Right renal pelvis (tissue), 4 donors: ENCODE data around the gene PDXDC1. TPM values are rescaled to one million over a fixed set of nuclear protein-coding genes. Genes with fewer than 3 reads are reported as not detected.
A peak's percentile ranks its signal among the peaks of the same experiment; 100 is the strongest.
"Not testable (repeated sequence)": the region's sequence is repeated elsewhere in the genome, so short reads cannot be mapped to it uniquely, and the experiment has no call there.

Source experiments
- DNase-seq, 4 donors: peaks; one replicate each; pipeline ENCODE4 v3.0.0-alpha.2; 2013; ENCODE audit warnings: low read depth in 4 of 4, low spot score in 3 of 4, missing footprints in 1 of 4
- polyA plus RNA-seq, 4 donors: library from polyadenylated mRNA; unstranded; fragments of 120-200 nt; gene quantifications; one replicate each; pipeline ENCODE4 v1.2.1, GENCODE V29; 2013; ENCODE audit not compliant: insufficient read length in 4 of 4

The PDXDC1 gene
- polyA plus RNA-seq, 4 donors: 97.9 to 103 (median 101) TPM

DNA sequence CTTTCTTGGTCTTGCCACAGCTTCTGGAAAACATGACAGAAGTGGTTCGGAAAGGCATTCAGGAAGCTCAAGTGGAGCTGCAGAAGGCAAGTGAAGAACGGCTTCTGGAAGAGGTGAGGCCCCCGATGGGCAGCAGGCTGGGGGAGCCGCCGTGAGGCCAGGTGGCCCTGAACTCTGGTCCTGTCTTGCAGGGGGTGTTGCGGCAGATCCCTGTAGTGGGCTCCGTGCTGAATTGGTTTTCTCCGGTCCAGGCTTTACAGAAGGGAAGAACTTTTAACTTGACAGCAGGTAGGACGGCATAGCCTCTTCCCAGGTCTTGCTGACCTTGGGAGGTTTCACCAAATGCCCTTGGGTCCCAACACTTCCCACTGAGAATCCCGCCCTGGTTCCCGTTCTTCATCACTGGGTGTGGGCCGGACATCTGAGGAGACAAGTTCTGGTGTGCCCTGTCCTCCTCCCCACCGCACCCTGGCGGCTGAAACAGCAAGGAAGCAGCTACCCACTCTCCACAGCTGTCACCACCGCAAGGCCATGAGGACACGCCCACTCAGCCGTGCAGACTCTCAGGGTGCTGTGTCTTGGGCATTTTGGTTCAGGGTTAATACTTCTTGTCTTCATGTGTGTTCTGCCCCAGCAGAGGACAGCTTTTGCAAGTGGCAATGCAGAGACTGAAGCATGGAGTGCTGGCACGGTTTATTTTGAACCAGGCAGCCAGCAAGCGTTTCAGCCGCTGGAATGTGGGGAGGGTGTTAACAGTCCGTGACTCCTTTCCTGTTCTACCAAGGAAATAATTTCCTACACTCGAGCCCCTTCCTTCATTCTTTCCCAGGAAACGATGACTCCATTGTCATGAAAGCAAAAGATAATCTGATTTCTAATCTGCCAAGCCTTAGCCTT is 59.7 kb downstream of the PDXDC1 start:
- no peak for DNase-seq

DNA sequence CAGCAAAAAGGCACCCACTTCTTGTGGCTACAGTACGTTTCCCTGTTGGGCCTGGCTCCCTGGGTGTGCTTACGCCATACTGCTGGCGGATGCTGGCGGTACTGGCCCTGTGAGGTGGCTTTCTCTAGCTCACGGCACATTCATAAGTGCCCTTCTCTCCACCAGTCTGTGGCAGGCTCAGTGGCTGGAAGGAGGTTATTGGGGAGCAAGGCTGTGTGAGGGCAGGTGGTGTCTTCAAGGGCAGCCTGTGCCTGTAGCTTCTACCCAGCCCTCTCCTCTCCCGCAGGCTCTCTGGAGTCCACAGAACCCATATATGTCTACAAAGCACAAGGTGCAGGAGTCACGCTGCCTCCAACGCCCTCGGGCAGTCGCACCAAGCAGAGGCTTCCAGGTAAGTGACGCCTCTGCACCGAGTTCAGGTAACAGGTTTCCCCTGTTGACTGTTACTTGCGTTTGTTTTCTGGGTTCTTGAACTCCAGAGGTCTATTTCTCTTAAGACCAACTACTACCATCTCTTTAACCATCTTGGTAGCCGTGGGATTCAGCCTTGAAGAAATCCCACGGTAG is 60.4 kb downstream of the PDXDC1 start:
- DNase-seq: no peak

DNA sequence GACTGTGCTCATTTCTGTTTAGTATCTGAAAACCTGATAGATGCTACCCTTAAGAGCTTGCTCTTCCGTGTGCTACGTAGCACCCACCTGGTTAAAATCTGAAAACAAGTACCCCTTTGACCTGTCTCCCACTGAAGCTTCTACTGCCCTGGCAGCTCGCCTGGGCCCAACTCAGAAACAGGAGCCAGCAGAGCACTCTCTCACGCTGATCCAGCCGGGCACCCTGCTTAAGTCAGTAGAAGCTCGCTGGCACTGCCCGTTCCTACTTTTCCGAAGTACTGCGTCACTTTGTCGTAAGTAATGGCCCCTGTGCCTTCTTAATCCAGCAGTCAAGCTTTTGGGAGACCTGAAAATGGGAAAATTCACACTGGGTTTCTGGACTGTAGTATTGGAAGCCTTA is 62.2 kb downstream of the PDXDC1 start:
- no peak for DNase-seq

DNA sequence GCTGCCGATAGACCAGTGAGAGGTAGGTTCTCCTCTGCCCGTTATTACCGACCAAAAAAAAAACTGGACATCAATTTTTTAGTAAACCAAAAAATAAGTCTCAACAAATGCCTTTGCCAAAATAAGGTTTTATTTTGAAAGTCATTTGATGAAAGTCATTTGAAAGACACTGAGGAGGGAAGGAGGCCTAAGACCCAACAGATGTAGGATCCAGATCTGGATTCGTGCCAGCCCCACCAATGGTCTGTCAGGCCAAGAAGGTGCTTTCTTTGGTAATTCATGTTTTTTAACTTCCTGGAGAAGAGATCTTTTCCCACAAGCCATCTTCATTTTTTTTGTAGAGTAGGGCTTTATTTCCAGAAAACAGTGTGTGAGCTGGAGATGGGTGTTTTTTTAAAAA is 62.9 kb downstream of the PDXDC1 start:
- no peak for DNase-seq

DNA sequence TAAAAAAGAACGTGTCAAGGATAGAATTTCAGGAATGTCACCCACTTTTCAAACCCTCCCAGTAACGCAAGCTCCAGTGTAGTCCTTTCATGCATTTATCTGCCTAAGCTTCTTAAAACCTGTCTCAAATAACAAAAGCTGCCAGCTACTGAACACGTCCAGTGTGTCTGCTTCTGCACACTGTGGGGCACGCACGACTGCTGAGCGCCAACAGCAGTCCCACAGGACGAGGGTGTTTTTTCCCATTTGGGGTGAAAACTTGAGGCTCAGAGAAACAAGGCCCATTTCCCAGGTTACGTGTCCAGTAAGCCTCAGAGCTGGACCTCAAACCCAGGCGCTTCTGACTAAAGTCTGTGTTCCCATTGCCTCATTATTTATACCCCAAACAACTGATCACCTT is 63.9 kb downstream of the PDXDC1 start:
- DNase-seq: no peak

DNA sequence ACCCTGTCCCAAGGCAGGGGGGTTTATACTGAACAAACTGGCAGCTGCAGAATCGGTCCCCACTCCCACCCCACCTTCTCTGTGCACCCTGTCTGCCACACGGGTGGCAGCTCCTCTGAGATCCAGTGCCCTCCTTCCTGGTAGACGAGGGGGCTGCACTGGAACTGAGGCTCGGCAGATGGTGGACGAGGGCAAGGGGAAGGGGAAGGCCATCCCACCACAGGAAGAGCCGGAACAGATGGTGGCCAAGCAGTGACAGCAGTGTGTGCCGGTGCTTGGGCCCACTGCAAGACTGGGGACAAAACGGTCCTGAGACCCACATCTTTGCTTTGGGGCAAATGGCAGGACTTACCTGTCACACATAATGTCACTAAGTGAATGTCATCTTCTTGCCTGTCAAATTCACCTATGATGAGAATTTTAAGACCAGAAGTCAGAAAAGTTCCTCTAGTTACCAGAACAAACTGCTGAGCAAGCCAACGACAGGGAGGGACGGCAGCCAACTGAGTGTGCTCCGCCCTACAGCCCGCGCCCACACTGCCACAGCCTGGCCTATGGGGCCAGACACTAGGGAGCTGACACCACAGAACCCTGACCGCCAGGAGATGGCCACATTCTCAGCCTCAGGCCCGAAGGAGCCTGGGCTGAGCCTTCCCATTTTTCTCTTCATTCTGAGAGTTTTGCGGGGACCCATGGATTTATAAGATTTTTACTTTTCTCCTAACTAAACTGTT is 66.6 kb downstream of the PDXDC1 start:
- no peak for DNase-seq

DNA sequence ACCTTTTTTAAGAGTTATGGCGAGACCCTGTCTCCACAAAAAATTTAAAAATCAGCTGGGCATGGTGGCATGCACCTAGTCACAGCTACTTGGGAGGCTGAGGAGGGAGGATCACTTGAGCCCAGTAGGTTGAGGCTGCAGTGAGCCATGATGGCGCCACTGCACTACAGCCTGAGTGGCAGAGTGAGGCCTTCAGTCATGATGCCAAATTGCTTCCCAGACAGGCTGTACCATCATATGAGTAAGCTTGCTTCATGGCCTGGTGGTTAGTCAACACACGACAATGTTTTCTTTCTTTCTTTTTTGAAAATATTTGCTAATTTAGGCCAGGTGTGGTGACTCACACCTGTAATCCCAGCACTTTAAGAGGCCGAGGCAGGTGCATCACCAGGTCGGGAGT is 68.5 kb downstream of the PDXDC1 start:
- no peak for DNase-seq

DNA sequence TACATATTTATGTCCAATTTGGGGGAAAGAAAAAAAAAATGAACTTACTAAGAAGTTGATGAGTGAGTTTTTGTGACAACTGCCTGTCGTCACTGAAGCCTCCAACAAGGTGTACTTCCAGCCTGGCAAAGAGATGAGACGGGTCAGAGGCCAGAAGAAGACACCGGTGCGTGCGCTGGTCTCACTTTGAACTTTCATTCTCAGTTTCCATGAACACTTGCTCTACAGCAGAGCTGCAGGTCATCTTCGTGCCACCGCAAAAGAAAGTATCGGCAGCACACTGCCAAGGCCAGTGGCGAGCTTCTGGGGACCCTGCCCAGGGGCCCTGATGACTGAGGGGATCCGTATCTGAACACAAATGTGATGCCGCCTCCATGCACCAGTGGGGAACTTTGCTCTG is 69.5 kb downstream of the PDXDC1 start:
- DNase-seq: no peak

DNA sequence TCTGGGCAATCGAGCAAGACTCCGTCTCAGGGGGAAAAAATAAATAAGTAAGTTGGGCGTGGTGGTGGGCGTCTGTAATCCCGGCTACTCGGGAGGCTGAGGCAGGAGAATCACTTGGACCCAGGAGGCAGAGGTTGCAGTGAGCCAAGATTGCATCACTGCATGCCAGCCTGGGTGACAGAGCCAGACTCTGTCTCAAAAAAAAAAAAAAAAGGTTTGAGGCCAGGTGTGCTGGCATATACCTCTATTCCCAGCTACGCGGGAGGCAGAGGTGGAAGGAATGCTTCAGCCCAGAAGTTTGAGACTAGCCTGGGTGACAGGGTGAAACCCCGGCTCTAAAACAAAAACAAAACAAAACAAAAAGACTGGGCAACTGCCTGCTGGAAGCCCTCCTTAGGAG is 70.4 kb downstream of the PDXDC1 start:
- not testable (repeated sequence) for DNase-seq

DNA sequence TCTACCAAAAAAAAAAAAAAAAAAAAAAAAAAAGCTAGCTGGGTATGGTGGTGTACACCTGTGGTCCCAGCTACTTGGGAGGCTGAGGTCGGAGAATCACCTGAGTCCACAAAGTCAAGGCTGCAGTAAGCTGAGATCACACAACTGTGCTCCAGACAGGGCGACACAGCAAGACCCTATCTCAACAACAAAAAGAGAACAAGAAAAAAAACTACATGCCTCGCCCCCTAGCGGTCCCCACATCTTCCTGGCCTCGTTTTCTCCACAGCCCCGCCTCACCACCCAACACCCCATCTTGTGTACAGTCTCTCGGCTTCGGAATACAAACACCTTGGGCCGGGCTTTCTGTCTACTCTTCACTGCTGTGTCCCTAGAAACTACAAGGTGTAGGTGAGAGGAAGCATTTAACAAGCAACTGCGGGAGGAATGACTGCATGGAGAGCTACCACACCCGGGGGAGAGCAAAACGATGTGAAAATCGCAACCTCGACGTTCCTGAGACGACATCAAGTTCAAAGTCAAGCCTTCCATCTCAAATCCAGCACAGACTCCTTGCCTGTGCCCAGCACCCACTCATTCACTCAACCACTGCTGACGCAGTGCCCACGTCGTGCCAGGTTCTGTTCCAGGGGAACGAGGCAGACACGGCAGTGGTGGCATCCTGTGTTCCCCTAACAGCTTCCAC is 72.0 kb downstream of the PDXDC1 start:
- no peak for DNase-seq

DNA sequence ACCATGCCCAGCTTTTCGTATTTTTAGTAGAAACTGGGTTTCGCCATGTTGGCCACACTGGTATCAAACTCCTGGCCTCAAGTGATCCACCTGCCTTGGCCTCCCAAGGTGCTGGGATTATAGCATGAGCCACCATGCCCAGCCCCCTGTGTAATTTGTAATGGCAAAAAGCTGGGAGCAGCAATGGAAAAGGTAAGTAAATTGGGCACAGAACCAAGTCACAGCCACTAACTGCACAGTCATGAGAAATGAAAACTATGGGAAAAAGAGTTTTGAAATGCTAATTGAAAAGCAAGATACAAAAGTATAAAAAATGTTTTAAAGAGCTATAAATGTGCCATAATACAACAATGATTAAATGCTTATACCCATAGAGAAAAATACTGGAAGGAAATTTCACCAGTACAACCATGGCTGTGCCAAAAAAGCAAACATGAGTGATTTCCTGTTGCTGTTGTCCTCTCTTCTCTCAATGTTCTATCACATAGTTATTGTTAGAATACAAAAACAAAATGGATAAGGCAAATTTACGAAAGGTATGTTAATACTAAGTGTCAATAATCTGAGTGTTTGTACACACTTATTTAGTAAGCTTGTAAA is 74.9 kb downstream of the PDXDC1 start:
- DNase-seq: no peak

DNA sequence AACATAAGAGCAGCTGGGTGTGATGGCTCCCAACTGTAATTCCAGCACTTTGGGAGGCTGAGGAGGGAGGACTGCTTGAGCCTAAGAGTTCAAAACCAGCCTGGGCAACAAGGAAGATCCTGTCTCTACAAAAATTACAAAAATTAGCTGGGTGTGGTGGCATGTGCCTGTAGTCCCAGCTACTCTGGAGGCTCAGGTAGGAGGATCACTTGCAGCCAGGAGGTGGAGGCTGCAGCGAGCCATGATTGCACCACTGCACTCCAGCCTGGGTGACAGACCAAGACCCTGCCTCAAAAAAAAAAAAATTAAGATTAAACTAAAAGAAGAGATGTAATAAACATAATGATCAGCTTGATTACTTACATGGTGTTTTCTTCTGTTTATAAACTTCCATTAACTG is 75.6 kb downstream of the PDXDC1 start:
- not testable (repeated sequence) for DNase-seq

DNA sequence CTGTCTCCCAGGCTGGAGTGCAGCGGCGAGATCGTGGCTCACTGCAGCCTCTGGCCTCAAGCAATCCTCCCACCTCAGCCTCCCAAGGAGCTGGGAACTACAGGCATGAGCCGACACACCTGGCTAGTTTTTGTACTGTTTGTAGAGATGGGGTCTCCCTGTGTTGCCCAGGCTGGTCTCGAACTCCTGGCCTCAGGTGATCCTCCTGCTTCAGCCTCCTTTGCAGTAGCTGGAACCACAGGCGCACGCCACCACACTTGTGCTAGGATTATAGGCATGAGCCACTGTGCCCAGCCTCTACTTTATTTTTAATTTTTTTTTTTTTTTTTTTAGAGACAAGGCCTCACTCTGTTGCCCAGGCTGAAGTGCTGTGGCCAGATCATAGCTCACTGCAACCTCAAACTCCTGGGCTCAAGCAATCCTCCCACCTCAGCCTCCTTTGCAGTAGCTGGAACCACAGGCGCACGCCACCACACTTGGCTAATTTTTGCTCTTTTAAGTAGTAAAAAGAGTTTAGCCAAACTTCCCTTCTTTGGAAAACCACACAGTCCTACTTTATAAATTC is 76.6 kb downstream of the PDXDC1 start:
- DNase-seq: no peak

DNA sequence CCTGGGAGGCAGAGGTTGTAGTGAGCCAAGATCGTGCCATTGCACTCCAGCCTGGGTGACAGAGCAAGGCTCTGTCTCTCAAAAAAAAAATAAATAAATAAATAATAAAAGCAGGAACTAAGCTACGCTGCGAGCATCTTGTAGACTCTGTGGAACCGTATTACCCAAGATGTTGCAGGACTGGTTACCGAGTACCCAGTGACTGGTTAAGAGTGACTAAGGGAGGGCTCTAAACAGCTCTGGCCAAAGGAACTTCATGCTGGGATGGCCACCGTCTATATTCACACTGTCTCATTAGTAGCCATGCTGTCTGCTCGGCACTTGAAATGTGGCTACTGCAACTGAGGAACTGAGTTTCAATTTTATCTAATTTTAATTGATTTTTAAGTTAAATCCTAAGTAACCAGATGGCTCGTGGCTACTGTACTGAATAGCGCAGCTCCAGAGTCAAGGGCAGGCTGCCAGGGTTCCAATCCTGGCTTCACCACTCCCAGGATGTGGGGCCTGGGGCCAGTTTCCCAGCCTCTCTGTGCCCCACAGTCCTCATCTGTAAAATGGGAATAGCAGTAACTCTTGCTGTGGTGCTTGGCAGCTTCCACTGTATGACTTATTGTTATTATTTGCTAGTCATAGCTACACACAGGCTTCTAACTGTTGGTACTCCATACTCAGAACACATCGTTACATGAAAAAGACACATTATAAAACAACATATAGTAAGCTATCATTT is 78.1 kb downstream of the PDXDC1 start:
- no peak for DNase-seq

DNA sequence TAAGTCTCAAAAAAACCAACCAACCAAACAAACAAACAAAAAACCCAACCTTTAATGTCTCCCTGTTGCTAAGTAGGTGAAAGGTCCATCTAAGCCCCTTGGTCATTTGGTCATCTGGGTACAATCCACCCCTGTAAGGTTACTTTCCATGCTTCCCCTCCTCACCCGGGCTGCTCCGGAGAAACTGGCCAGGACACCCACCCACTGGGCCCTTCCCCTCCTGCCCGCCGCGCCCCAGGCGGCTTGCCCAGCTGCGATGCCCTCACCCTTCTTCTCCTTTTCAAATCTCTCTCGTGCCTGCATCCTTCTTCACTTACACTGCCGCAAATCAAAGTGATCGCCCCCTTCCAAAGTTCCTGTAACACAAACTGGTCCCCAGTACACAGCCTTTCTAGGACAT is 79.1 kb downstream of the PDXDC1 start:
- no peak for DNase-seq

DNA sequence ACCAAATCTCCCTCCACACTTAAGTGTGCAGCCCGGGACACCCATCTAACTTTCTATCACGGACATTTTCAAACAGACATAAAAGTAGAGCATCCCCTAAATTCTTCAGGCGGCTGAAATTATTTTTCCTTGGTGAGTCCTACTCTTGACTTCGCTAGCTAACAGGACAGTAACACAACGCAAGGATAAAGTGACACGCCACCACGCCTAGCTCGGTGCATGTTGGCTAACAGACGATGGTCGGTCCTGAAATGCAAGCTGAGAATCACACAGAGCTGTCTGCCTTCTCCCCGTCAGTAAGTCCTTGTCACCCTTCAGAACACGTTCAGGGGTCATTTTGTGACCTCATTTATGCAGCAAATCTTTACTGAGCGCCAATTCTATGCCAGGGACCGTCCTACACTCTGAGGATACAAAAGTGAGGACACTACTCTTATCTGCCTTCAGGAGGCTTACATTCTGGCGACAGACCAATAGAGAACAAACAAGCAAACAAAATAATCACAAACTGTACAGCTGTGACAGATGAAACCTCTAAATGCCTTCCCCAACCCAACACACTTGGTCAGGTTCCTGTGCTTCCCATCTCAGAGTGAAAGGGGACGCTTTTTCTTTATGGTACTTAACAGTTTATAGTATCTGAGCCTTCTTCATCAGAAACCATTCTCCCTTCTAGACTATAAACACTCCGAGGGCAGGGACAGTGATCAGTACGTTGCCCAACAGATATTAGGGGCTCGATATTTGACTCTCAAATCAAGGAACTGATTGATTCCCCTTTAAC is 79.7 kb downstream of the PDXDC1 start:
- DNase-seq: no peak

DNA sequence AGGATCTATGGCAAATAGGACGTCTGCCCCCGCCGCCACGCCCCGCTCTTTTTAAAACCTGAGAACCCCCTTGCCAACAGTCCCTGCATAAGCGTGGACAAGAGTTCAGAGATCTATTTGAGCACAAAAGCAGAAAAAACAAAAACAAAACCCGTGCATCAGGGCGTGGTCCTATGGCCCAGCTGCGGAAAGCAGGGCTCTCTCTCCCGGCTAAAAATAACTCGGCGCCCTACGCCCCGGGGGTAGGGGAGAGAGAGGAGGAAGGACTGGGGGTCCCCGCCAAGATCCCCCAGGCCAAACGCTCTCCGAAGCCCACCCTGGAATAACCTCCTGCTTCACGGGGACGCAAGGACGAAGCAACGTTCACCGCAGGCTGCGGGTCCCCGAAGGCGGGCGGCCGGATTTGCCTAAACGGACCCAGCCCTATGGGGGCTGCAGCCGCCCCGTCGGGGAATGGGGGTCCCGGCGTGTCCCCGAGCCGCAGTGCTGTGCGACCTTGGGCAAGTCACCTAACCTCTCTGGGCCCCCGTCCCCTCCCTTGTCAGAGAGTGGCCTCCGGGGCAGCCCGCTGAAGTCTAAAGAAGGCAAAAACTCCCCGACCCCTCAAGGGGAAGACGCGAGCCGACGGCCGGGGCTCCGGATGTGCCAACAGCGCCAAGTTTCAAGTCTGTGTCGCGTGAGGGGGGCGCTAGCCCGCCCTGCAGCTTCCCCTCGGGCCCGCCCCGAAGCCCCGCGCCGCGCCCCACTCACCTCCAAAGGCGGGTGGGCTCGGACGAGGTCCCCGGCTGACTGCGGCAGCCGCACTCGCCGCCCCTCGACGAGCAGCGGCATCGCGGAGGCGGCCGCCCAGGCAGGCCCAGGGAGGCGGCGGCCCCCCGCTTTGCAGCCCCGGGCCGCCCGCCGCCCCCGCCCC is 80.6 kb downstream of the PDXDC1 start:
- DNase-seq: peak; percentile 14 to 38 (median 28)
